ENCODE measurements around the gene DENND2C. TPM values are rescaled to one million over a fixed set of nuclear protein-coding genes. Genes with fewer than 3 reads are reported as not detected.

Gene DENND2C
- 5.8 TPM for total RNA-seq

GRCh38 chr1:114669562-114670082, at the start of gene DENND2C:
TSS of gene DENND2C (minus strand) at chr1:114670049. CDS start at chr1:114625984, 44,065 bp downstream.

GRCh38 chr1:114716304-114717170, 46.7 kb upstream of the DENND2C start, which contains the start of gene NRAS:
TSS of gene NRAS (minus strand) at chr1:114716771. CDS start at chr1:114716160, 611 bp downstream.

GRCh38 chr1:114695430-114696058, 25.7 kb upstream of the DENND2C start, which contains the start of gene AMPD1:
TSS of gene AMPD1 (minus strand) at chr1:114695546. CDS start at chr1:114695471, 75 bp downstream.

GRCh38 chr1:114581335-114582287, 88.2 kb downstream of the DENND2C start, which contains the start of gene BCAS2:
TSS of gene BCAS2 (minus strand) at chr1:114581615. CDS start at chr1:114581591, 24 bp downstream.

Small RNA genes within 50 kb of the gene (small RNA-seq; reads per million reads assigned to genes)
- not detected for gene RN7SL432P (ENCODE audit: low replicate concordance)

Other genes with a start within 250 kb of the DENND2C start
- 73.0 TPM for gene TRIM33, start 158.8 kb downstream of the DENND2C start, total RNA-seq
- 24.7 TPM for gene BCAS2, start 88.4 kb downstream of the DENND2C start, total RNA-seq
- 22.7 TPM for gene AMPD1, start 25.5 kb upstream of the DENND2C start, total RNA-seq
- 33.2 TPM for gene NRAS, start 46.7 kb upstream of the DENND2C start, total RNA-seq
- 325 TPM for gene CSDE1, start 87.9 kb upstream of the DENND2C start, total RNA-seq
- gene SIKE1, start 110.6 kb upstream of the DENND2C start, total RNA-seq, result 84.3 TPM
- not detected for gene SYCP1, start 184.8 kb upstream of the DENND2C start, total RNA-seq

Data from metanephros (tissue), 2 donors.